HEK293 (cell line): Measurements from ENCODE around the gene RTL1.

Experiments used
- CTCF ChIA-PET: fragments of 350-600 bp; formaldehyde crosslinking; extraction: SDS; loops from one replicate; lab custom pipeline; 2021; ENCODE audit warnings: antibody characterized with exemption; lab: Yijun Ruan, JAX
- POLR2A ChIA-PET: fragments of 300-600 bp; formaldehyde crosslinking; extraction: SDS; loops from one replicate; lab custom pipeline; 2020; ENCODE audit warnings: antibody characterized with exemption, inconsistent platforms; lab: Yijun Ruan, JAX
- H3K27ac ChIP-seq: fragments of 200-500 bp; sonication (Bioruptor generic); 2 replicates; pipeline ENCODE4 v1.5.1; 2014; ENCODE audit warnings: low read depth, low read length, control low read depth, inconsistent platforms; ENCODE audit errors: extremely low read depth
- H3K36me3 ChIP-seq, 2 experiments: fragments of 200-500 bp in 1 of 2; sonication (Bioruptor generic) in 1 of 2; 1 replicate in 1 of 2; 2 replicates in 1 of 2; pipeline ENCODE4 v1.5.1; 2014 to 2017; ENCODE audit warnings: inconsistent platforms in 2 of 2, low read length in 2 of 2; ENCODE audit not compliant: control insufficient read depth in 2 of 2, insufficient read depth in 1 of 2
- H3K4me1 ChIP-seq: fragments of 200-500 bp; sonication (Bioruptor generic); 2 replicates; pipeline ENCODE4 v1.5.1; 2014; ENCODE audit warnings: mild to moderate bottlenecking, low read length, inconsistent platforms; ENCODE audit not compliant: control insufficient read depth, insufficient read depth
- H3K4me3 ChIP-seq: 2 replicates; pipeline ENCODE4 v1.5.1; 2011; ENCODE audit warnings: low read depth, mild to moderate bottlenecking, control low read depth, low read length, moderate library complexity
- H3K9me3 ChIP-seq: fragments of 200-500 bp; sonication (Bioruptor generic); 2 replicates; pipeline ENCODE4 v1.5.1; 2014; ENCODE audit warnings: low read depth, low read length, inconsistent platforms; ENCODE audit not compliant: control insufficient read depth, insufficient read depth
- BCL11A ChIP-seq: fragments of 450-650 bp; formaldehyde crosslinking; IDR thresholded peaks from 2 replicates; pipeline ENCODE4 v1.5.1; 2016; ENCODE audit warnings: low read depth, missing biosample characterization, missing genetic modification characterization
- EGR2 ChIP-seq: fragments of 450-650 bp; formaldehyde crosslinking; IDR thresholded peaks from 2 replicates; pipeline ENCODE4 v1.5.1; 2016; ENCODE audit warnings: low read depth, missing biosample characterization, missing genetic modification characterization
- GLIS2 ChIP-seq: fragments of 450-650 bp; formaldehyde crosslinking; IDR thresholded peaks from 2 replicates; pipeline ENCODE4 v1.5.1; 2016; ENCODE audit warnings: missing biosample characterization, missing genetic modification characterization
- KLF1 ChIP-seq: fragments of 450-650 bp; formaldehyde crosslinking; IDR thresholded peaks from 2 replicates; pipeline ENCODE4 v1.5.1; 2016; ENCODE audit warnings: missing biosample characterization, missing genetic modification characterization
- SETDB1 ChIP-seq: IDR thresholded peaks from one replicate; pipeline ENCODE4 v1.6.1; 2017; ENCODE audit warnings: mild to moderate bottlenecking, low read length, moderate library complexity, mixed read lengths; ENCODE audit not compliant: insufficient read length
- SP3 ChIP-seq: fragments of 450-650 bp; formaldehyde crosslinking; IDR thresholded peaks from 2 replicates; pipeline ENCODE4 v1.5.1; 2016; ENCODE audit warnings: missing biosample characterization, missing genetic modification characterization
- SP7 ChIP-seq: fragments of 450-650 bp; formaldehyde crosslinking; IDR thresholded peaks from 2 replicates; pipeline ENCODE4 v1.5.1; 2016; ENCODE audit warnings: missing biosample characterization, missing genetic modification characterization
- ZBTB21 ChIP-seq: fragments of 450-650 bp; formaldehyde crosslinking; IDR thresholded peaks from 2 replicates; pipeline ENCODE4 v1.5.1; 2017; ENCODE audit warnings: missing biosample characterization, missing genetic modification characterization
- ZBTB7A ChIP-seq: fragments of 450-650 bp; formaldehyde crosslinking; IDR thresholded peaks from 2 replicates; pipeline ENCODE4 v1.5.1; 2016; ENCODE audit warnings: low read depth, missing biosample characterization, missing genetic modification characterization
- ZNF157 ChIP-seq: fragments of 450-650 bp; formaldehyde crosslinking; IDR thresholded peaks from 2 replicates; pipeline ENCODE4 v1.5.1; 2016; ENCODE audit warnings: missing biosample characterization, missing genetic modification characterization
- ZNF211 ChIP-seq: fragments of 450-650 bp; formaldehyde crosslinking; IDR thresholded peaks from 2 replicates; pipeline ENCODE4 v1.5.1; 2016; ENCODE audit warnings: low read depth, missing biosample characterization, missing genetic modification characterization
- ZNF280C ChIP-seq: fragments of 450-650 bp; formaldehyde crosslinking; IDR thresholded peaks from 2 replicates; pipeline ENCODE4 v1.5.1; 2016; ENCODE audit warnings: missing biosample characterization, missing genetic modification characterization
- ZNF311 ChIP-seq: fragments of 450-650 bp; formaldehyde crosslinking; IDR thresholded peaks from 2 replicates; pipeline ENCODE4 v1.5.1; 2017; ENCODE audit warnings: missing biosample characterization, missing genetic modification characterization, borderline replicate concordance
- ZNF37A ChIP-seq: fragments of 450-650 bp; IDR thresholded peaks from 2 replicates; pipeline ENCODE4 v1.5.1; 2018; ENCODE audit warnings: missing biosample characterization, missing genetic modification characterization
- ZNF510 ChIP-seq: fragments of 450-650 bp; formaldehyde crosslinking; IDR thresholded peaks from 2 replicates; pipeline ENCODE4 v1.5.1; 2018; ENCODE audit warnings: mild to moderate bottlenecking, missing genetic modification characterization, missing biosample characterization; ENCODE audit not compliant: insufficient replicate concordance
- ZNF521 ChIP-seq: fragments of 450-650 bp; formaldehyde crosslinking; IDR thresholded peaks from 2 replicates; pipeline ENCODE4 v1.5.1; 2017; ENCODE audit warnings: missing biosample characterization, mild to moderate bottlenecking, missing genetic modification characterization
- ZNF529 ChIP-seq: fragments of 450-650 bp; formaldehyde crosslinking; IDR thresholded peaks from 2 replicates; pipeline ENCODE4 v1.5.1; 2017; ENCODE audit warnings: missing genetic modification characterization, missing biosample characterization; ENCODE audit not compliant: insufficient replicate concordance
- ZNF560 ChIP-seq: fragments of 450-650 bp; formaldehyde crosslinking; IDR thresholded peaks from 2 replicates; pipeline ENCODE4 v1.5.1; 2017; ENCODE audit warnings: missing biosample characterization, missing genetic modification characterization, borderline replicate concordance
- ZNF580 ChIP-seq: fragments of 450-650 bp; formaldehyde crosslinking; IDR thresholded peaks from 2 replicates; pipeline ENCODE4 v1.5.1; 2016; ENCODE audit warnings: missing biosample characterization, missing genetic modification characterization
- ZNF600 ChIP-seq: fragments of 450-650 bp; formaldehyde crosslinking; IDR thresholded peaks from 2 replicates; pipeline ENCODE4 v1.5.1; 2016; ENCODE audit warnings: missing biosample characterization, missing genetic modification characterization
- ZNF610 ChIP-seq: fragments of 450-650 bp; formaldehyde crosslinking; IDR thresholded peaks from 2 replicates; pipeline ENCODE4 v1.5.1; 2016; ENCODE audit warnings: missing biosample characterization, missing genetic modification characterization, borderline replicate concordance
- ZNF654 ChIP-seq: fragments of 450-650 bp; formaldehyde crosslinking; IDR thresholded peaks from 2 replicates; pipeline ENCODE4 v1.5.1; 2016; ENCODE audit warnings: low read depth, missing biosample characterization, missing genetic modification characterization
- ZNF660 ChIP-seq: fragments of 450-650 bp; IDR thresholded peaks from 2 replicates; pipeline ENCODE4 v1.5.1; 2018; ENCODE audit warnings: missing biosample characterization, mild to moderate bottlenecking, missing genetic modification characterization
- ZNF701 ChIP-seq: fragments of 450-650 bp; formaldehyde crosslinking; IDR thresholded peaks from 2 replicates; pipeline ENCODE4 v1.5.1; 2016; ENCODE audit warnings: missing biosample characterization, missing genetic modification characterization
- ZNF76 ChIP-seq: fragments of 450-650 bp; formaldehyde crosslinking; IDR thresholded peaks from 2 replicates; pipeline ENCODE4; 2016; ENCODE audit warnings: low read depth, missing biosample characterization, missing genetic modification characterization, borderline replicate concordance
- ZNF785 ChIP-seq: fragments of 450-650 bp; formaldehyde crosslinking; IDR thresholded peaks from 2 replicates; pipeline ENCODE4 v1.5.1; 2016; ENCODE audit warnings: missing biosample characterization, missing genetic modification characterization
- ZXDB ChIP-seq: fragments of 450-650 bp; formaldehyde crosslinking; IDR thresholded peaks from 2 replicates; pipeline ENCODE4 v1.5.1; 2016; ENCODE audit warnings: missing biosample characterization, missing genetic modification characterization
- TF ChIP-seq, protein P1 (sequence below): fragments of 450-650 bp; formaldehyde crosslinking; IDR thresholded peaks from 2 replicates; pipeline ENCODE4 v1.5.1; 2016; ENCODE audit warnings: missing biosample characterization, missing genetic modification characterization
- TF ChIP-seq, protein P2 (sequence below): fragments of 450-650 bp; formaldehyde crosslinking; conservative IDR thresholded peaks from 2 replicates; pipeline ENCODE4 v1.5.1; 2016; ENCODE audit warnings: low read depth, missing biosample characterization, missing genetic modification characterization
- TF ChIP-seq, protein P3 (sequence below): fragments of 450-650 bp; formaldehyde crosslinking; IDR thresholded peaks from 2 replicates; pipeline ENCODE4 v1.5.1; 2016; ENCODE audit warnings: missing biosample characterization, missing genetic modification characterization

The RTL1 gene

GRCh38 chr14:100872259-100873095 lies 31.0 kb downstream of the RTL1 start:
- Histone ChIP-seq H3K4me1 (no peaks in the 10 kb centered on the region), H3K9me3 (no peaks in the 10 kb centered on the region), H3K36me3 (no peaks in the 10 kb centered on the region), H3K27ac (no peak overlapping the region), H3K4me3 (no peak overlapping the region)
- POLR2A ChIA-PET: no interaction called here
- CTCF ChIA-PET: interaction anchor here (0.5 kb wide), 1 partner anchor 50 kb away, joined by 3 read pairs; no protein-coding TSS in a partner anchor
- no peak for TF ChIP-seq ZNF521 (tag by site-specific recombination)
- TF ChIP-seq, protein P1, sequence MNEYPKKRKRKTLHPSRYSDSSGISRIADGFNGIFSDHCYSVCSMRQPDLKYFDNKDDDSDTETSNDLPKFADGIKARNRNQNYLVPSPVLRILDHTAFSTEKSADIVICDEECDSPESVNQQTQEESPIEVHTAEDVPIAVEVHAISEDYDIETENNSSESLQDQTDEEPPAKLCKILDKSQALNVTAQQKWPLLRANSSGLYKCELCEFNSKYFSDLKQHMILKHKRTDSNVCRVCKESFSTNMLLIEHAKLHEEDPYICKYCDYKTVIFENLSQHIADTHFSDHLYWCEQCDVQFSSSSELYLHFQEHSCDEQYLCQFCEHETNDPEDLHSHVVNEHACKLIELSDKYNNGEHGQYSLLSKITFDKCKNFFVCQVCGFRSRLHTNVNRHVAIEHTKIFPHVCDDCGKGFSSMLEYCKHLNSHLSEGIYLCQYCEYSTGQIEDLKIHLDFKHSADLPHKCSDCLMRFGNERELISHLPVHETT (tag by site-specific recombination): no peak
- TF ChIP-seq ZNF560 (tag by site-specific recombination): no peak
- TF ChIP-seq ZNF211 (tag by site-specific recombination): no peak
- no peak for TF ChIP-seq BCL11A (tag by site-specific recombination)
- TF ChIP-seq ZNF610: no peak
- no peak for TF ChIP-seq ZNF701 (tag by site-specific recombination)
- TF ChIP-seq ZNF510 (tag by site-specific recombination): no peak
- TF ChIP-seq ZBTB7A (tag by site-specific recombination): peak; percentile 69; the same call in 1 of the 2 replicates
- TF ChIP-seq, protein P2, sequence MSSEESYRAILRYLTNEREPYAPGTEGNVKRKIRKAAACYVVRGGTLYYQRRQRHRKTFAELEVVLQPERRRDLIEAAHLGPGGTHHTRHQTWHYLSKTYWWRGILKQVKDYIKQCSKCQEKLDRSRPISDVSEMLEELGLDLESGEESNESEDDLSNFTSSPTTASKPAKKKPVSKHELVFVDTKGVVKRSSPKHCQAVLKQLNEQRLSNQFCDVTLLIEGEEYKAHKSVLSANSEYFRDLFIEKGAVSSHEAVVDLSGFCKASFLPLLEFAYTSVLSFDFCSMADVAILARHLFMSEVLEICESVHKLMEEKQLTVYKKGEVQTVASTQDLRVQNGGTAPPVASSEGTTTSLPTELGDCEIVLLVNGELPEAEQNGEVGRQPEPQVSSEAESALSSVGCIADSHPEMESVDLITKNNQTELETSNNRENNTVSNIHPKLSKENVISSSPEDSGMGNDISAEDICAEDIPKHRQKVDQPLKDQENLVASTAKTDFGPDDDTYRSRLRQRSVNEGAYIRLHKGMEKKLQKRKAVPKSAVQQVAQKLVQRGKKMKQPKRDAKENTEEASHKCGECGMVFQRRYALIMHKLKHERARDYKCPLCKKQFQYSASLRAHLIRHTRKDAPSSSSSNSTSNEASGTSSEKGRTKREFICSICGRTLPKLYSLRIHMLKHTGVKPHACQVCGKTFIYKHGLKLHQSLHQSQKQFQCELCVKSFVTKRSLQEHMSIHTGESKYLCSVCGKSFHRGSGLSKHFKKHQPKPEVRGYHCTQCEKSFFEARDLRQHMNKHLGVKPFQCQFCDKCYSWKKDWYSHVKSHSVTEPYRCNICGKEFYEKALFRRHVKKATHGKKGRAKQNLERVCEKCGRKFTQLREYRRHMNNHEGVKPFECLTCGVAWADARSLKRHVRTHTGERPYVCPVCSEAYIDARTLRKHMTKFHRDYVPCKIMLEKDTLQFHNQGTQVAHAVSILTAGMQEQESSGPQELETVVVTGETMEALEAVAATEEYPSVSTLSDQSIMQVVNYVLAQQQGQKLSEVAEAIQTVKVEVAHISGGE (tag by site-specific recombination): peak; percentile 25; the same call in 1 of the 2 replicates
- no peak for TF ChIP-seq ZNF785
- TF ChIP-seq SP7 (tag by site-specific recombination): no peak
- peak; percentile 16; the same call in 1 of the 2 replicates for TF ChIP-seq SP3 (tag by site-specific recombination)
- TF ChIP-seq, protein P3, sequence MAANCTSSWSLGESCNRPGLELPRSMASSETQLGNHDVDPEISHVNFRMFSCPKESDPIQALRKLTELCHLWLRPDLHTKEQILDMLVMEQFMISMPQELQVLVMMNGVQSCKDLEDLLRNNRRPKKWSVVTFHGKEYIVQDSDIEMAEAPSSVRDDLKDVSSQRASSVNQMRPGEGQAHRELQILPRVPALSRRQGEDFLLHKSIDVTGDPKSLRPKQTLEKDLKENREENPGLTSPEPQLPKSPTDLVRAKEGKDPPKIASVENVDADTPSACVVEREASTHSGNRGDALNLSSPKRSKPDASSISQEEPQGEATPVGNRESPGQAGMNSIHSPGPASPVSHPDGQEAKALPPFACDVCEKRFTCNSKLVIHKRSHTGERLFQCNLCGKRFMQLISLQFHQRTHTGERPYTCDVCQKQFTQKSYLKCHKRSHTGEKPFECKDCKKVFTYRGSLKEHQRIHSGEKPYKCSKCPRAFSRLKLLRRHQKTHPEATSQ: no peak
- no peak for TF ChIP-seq ZXDB (tag by site-specific recombination)
- no peak for TF ChIP-seq SETDB1
- TF ChIP-seq EGR2 (tag by site-specific recombination): peak; percentile 77
- TF ChIP-seq KLF1 (tag by site-specific recombination): no peak
- no peak for TF ChIP-seq ZNF660 (tag by site-specific recombination)
- TF ChIP-seq GLIS2 (tag by site-specific recombination): no peak; the same call in 1 of the 2 replicates
- TF ChIP-seq ZNF654 (tag by site-specific recombination): no peak
- no peak for TF ChIP-seq ZNF37A (tag by site-specific recombination)
- no peak for TF ChIP-seq ZNF157 (tag by site-specific recombination)
- no peak for TF ChIP-seq ZNF311 (tag by site-specific recombination)
- no peak for TF ChIP-seq ZNF76 (tag by site-specific recombination)
- TF ChIP-seq ZNF600 (tag by site-specific recombination): peak; percentile 54; the same call in 1 of the 2 replicates
- TF ChIP-seq ZNF529: no peak
- TF ChIP-seq ZNF580 (tag by site-specific recombination): no peak
- TF ChIP-seq ZBTB21 (tag by site-specific recombination): 0 out of 2 replicates have a peak, but pooled peaks have one; percentile 5
- no peak for TF ChIP-seq ZNF280C
